Psoas muscle (tissue), 8 donors: ENCODE measurements around the gene IGDCC3. TPM values are rescaled to one million over a fixed set of nuclear protein-coding genes. Genes with fewer than 3 reads are reported as not detected.

ENCODE experiments used
- ATAC-seq, 4 donors: fragments of 200-7000 bp; cut with Tn5 transposase; one replicate each; pipeline ENCODE4 v1.9.1; 2020; ENCODE audit warnings: moderate library complexity in 3 of 4, mild to moderate bottlenecking in 2 of 4
- DNase-seq, 2 donors: peaks; one replicate each; pipeline ENCODE4 v3.0.0-alpha.2; 2020
- H3K27ac ChIP-seq: fragments of 200-600 bp; one replicate; pipeline ENCODE4 v1.8.0; 2022
- H3K27me3 ChIP-seq, 3 donors: fragments of 200-600 bp in 1 of 3; one replicate each; pipeline versions ENCODE4 v1.6.1 to v1.8.0; 2013 to 2022; ENCODE audit warnings: low read length in 2 of 3, mild to moderate bottlenecking in 2 of 3, moderate library complexity in 1 of 3; ENCODE audit not compliant: insufficient read depth in 3 of 3
- H3K36me3 ChIP-seq, 2 donors: fragments of 200-600 bp in 1 of 2; one replicate each; pipeline versions ENCODE4 v1.6.1 to v1.8.0; 2013 to 2022; ENCODE audit warnings: low read depth in 1 of 2, mild to moderate bottlenecking in 1 of 2, moderate library complexity in 1 of 2; ENCODE audit not compliant: insufficient read depth in 1 of 2
- H3K4me1 ChIP-seq: fragments of 200-600 bp; one replicate; pipeline ENCODE4 v1.8.0; 2022
- H3K4me3 ChIP-seq: fragments of 200-600 bp; one replicate; pipeline ENCODE4 v1.8.0; 2022; ENCODE audit warnings: mild to moderate bottlenecking
- H3K9me3 ChIP-seq: fragments of 200-600 bp; one replicate; pipeline ENCODE4 v1.8.0; 2022
- WGBS, 3 donors: extraction: QIAGEN DNeasy Blood & Tissue Kit; methylation state at CpG; one replicate each; pipeline versions ENCODE4 v1.1.6 to v1.1.7; 2013; 5-methylcytosine and 5-hydroxymethylcytosine counted together
- intact Hi-C, 2 donors: fragments of 100-400 bp; cut with DNase I; formaldehyde crosslinking; loops; one replicate each; pipeline versions ENCODE4 v1.11.0 to v1.14.2; 2022
- polyA plus RNA-seq, 3 donors: library from polyadenylated mRNA; stranded (reverse); fragments of 200-250 nt; gene quantifications; one replicate each; pipeline ENCODE4 v1.2.3, GENCODE V29; 2013
- total RNA-seq, 4 donors: library from RNA; stranded (reverse); fragmentation: NEBNext Ultra II Directional in 2 of 4; extraction: Animal tissue kit (Norgen Biotek cat#: 25700) in 2 of 4; gene quantifications; one replicate each; pipeline versions ENCODE4 v1.2.1 to v1.2.4, GENCODE V29; 2021 to 2023
- TF ChIP-seq, protein P1 (sequence below): fragments of 200-600 bp; IDR thresholded peaks from one replicate; pipeline ENCODE4 v1.8.0; 2022; ENCODE audit warnings: antibody characterized with exemption
- donor health status: healthy with polysubstance abuse.
- donor health status: DM: no; HTN: no; CAD: no; lungs with moderate emphysema.
- donor health status: Bipolar disorder and iron deficiency.
- donor health status: healthy.
- donor health status: DM: yes; HTN: yes; CAD: no.
- donor health status: DM: no; HTN: no; CAD: no.
- donor health status: DM: no; HTN: no; CAD: no.
- donor health status: DM: yes; HTN: yes; CAD: no.

The IGDCC3 gene
- total and polyA plus RNA-seq, 7 donors: not detected

DNA sequence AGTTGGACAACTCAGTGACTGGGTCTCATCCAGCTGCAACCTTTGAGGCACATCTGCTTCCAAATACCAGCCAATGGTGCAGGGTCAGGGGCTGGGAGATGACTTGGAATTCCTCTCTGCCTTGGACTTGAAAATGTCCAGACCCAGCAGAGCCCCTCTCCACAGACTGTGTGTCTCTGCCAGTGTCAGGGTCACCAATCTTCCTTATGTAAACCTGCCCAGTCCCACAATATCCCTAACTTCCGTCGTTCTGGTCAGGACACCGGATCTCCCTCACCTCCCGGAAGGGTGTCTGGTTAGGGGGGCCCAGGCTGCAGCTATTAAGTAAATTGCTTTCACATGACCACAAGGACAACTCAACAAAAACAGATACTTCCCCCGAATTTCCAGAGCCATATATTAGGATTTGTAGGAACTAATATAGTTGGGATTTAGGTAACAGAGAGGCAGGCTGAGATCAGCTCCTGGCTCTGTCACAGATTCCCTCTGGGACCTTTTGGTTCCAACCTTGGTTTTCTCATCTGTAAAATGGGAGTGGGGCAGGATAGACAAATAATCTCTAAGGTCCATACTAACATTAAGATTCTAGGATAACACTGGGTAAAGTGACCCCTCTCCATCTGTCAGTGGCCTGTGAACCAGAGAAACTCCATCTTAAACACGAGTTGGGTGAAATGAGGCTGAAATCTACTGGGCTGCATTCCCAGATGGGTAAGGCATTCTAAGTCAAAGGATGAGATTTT, 30.8 kb downstream of the IGDCC3 start:
- Histone ChIP-seq H3K27ac (no peak overlapping the region), H3K27me3 (no peaks in the 10 kb centered on the region), H3K4me3 (no peak overlapping the region), H3K4me1 (no peaks in the 10 kb centered on the region), H3K9me3 (no peaks in the 10 kb centered on the region), H3K36me3 (no peaks in the 10 kb centered on the region)
- ATAC-seq (no peak), DNase-seq (no peak)
- TF ChIP-seq, protein P1, sequence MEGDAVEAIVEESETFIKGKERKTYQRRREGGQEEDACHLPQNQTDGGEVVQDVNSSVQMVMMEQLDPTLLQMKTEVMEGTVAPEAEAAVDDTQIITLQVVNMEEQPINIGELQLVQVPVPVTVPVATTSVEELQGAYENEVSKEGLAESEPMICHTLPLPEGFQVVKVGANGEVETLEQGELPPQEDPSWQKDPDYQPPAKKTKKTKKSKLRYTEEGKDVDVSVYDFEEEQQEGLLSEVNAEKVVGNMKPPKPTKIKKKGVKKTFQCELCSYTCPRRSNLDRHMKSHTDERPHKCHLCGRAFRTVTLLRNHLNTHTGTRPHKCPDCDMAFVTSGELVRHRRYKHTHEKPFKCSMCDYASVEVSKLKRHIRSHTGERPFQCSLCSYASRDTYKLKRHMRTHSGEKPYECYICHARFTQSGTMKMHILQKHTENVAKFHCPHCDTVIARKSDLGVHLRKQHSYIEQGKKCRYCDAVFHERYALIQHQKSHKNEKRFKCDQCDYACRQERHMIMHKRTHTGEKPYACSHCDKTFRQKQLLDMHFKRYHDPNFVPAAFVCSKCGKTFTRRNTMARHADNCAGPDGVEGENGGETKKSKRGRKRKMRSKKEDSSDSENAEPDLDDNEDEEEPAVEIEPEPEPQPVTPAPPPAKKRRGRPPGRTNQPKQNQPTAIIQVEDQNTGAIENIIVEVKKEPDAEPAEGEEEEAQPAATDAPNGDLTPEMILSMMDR: no peak
- intact Hi-C loops: no loop called here
- 45 to 64% (median 56%) methylated on average over 6 of the region's 6 CpGs for WGBS, 3 donors

DNA sequence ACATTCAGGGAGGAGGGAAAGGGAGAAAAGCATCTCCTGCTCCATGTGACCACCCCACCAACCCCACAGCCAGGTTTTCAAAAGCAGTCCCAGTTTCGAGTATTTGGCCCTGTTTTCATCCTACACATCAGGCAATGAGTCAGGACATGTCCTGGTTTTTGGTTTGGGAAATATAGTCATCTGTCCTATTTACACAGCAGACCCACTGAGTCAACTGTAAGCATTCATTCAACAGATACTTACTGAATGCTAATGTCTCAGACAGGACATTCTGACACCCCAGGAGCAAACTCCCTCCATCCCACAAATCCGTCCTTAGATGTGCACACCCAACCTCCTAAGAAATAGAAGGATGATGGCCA, 32.9 kb downstream of the IGDCC3 start:
- Histone ChIP-seq H3K27me3 (no peaks in the 10 kb centered on the region), H3K27ac (no peak overlapping the region), H3K9me3 (no peaks in the 10 kb centered on the region), H3K4me3 (no peak overlapping the region), H3K4me1 (no peaks in the 10 kb centered on the region), H3K36me3 (no peaks in the 10 kb centered on the region)
- DNase-seq: no peak
- WGBS, 3 donors: 72 to 76% (median 73%) methylated on average over 2 of the region's 2 CpGs
- intact Hi-C loops: no loop called here
- TF ChIP-seq, protein P1: no peak
- ATAC-seq: no peak

DNA sequence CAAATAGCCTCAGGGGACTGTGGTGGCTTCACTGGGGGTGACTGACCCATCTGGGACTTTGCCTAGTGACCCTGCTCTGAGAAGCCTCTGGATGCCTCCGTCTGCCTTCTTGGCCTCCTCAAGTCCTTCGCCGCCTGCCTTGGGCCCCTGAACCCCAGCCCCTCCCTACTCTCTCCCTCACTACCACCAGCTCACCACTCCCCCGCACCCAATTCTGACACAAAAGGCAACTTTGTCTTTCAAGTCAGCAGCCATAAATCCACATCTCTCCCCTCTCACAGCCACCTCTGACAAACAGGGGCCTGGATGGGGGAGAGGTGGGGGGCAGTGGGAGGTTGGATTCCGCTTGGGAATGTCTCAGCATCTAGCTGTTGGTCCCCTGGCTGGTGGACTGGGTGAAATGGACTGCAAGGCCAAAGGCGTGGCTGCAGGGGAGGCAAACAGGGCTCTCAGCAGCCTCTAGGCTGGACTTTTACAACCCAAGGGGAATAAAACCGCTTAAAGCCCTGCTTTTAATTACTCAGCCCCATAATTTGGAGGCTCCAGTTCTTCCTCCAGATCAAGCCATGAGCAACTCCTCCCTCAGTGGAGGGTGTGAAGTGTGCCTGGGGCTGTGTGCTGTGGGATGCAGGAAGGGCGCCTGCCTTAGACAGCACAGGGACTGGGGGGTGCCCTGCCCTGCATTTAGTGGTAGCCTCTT, 33.4 kb downstream of the IGDCC3 start:
- 83 to 88% (median 88%) methylated on average over 5 to 8 of the region's 8 CpGs for WGBS, 3 donors
- ATAC-seq (no peak), DNase-seq (no peak)
- H3K27me3 ChIP-seq: no peaks in the 10 kb centered on the region
- no peak overlapping the region for H3K4me3 ChIP-seq
- H3K4me1 ChIP-seq: no peaks in the 10 kb centered on the region
- TF ChIP-seq, protein P1: no peak
- no peaks in the 10 kb centered on the region for H3K36me3 ChIP-seq
- no peaks in the 10 kb centered on the region for H3K9me3 ChIP-seq
- intact Hi-C loops: no loop called here
- no peak overlapping the region for H3K27ac ChIP-seq

DNA sequence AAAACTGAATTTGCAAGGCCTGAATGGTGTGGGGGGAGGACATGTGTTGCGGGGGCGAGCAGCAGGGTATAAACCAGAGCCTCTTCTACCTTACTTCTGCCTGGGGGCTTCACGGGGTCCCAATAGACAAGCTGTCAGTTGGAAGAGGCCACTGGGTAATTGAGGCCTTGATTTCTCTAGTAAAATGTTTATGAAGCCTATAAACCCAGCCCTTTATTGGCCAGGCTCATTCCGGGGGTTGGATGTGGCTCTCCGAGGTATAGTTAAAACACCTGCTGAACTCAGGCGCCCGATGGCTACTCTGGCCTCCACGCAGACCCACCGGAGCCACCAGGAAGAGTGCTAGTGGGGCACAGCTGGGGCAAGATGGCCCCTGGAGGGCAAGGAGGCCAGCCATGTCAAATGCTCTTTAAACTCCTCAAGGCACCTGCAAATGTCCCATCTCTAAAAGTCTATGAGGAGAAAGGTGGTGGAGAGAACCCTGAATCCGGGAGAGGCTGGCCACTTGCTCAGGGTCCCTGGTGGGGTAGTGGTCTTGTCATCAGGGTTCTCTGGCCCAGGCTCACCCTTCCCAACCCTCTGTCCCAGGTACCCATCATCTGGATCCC, 34.3 kb downstream of the IGDCC3 start:
- Histone ChIP-seq H3K36me3 (no peaks in the 10 kb centered on the region), H3K27me3 (no peaks in the 10 kb centered on the region), H3K4me1 (no peaks in the 10 kb centered on the region), H3K4me3 (no peak overlapping the region), H3K27ac (no peak overlapping the region), H3K9me3 (no peaks in the 10 kb centered on the region)
- no peak for DNase-seq
- intact Hi-C loops: no loop called here
- no peak for ATAC-seq
- 79 to 81% (median 80%) methylated on average over 10 of the region's 10 CpGs for WGBS, 3 donors
- TF ChIP-seq, protein P1: no peak
